Measurements from ENCODE around the gene PLA2G12B. TPM values are rescaled to one million over a fixed set of nuclear protein-coding genes. Genes with fewer than 3 reads are reported as not detected.
"Not testable (repeated sequence)": the region's sequence is repeated elsewhere in the genome, so short reads cannot be mapped to it uniquely, and the experiment has no call there.

Gene PLA2G12B
- total and polyA plus RNA-seq, 2 donors, result 0.09 TPM; not detected in 1

DNA sequence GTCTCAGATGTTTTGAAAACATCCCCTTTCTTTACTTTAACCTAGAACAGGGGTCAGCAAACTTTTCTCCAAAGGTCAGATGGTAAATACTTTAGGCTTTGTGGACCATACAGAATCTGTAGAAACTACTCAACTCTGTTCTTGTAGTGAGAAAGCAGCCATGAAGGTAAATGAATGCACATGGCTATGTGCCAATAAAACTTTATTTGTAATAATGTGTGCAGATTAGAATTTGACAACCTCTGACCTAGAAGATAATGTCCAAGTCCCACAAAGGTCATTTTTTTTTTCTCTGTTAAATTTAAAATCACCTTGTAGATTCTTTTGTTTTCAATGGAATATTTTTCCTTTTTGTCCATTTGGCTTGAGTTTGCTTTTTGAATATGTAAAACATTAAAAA, 43.9 kb downstream of the PLA2G12B start:
- no peaks in the 10 kb centered on the region for H3K36me3 ChIP-seq (ENCODE audit: control insufficient read depth in 2 of 2, insufficient read depth in 2 of 2, low read length in 1 of 2)
- H3K27me3 ChIP-seq (ENCODE audit: control insufficient read depth in 2 of 2, insufficient read depth in 1 of 2, low read length in 1 of 2), result no peaks in the 10 kb centered on the region
- no peaks in the 10 kb centered on the region for H3K9me3 ChIP-seq (ENCODE audit: control insufficient read depth in 2 of 2, insufficient read depth in 1 of 2, low read length in 1 of 2)
- no peak overlapping the region for H3K4me3 ChIP-seq (ENCODE audit: low read length in 2 of 2)
- no peak for DNase-seq (ENCODE audit: low read depth in 6 of 9, low spot score in 9 of 9)
- no peaks in the 10 kb centered on the region for H3K4me1 ChIP-seq (ENCODE audit: control insufficient read depth in 2 of 2, insufficient read depth in 2 of 2, low read length in 2 of 2)
- no peak overlapping the region for H3K27ac ChIP-seq (ENCODE audit: low read depth in 1 of 2, low read length in 1 of 2)

GRCh38 chr10:72906446-72906845, 48.2 kb downstream of the PLA2G12B start:
- DNase-seq (ENCODE audit: low read depth in 6 of 9, low spot score in 9 of 9), result no peak
- whole genome bisulfite sequencing, result 96% methylated on average over 6 of the region's 6 CpGs

DNA sequence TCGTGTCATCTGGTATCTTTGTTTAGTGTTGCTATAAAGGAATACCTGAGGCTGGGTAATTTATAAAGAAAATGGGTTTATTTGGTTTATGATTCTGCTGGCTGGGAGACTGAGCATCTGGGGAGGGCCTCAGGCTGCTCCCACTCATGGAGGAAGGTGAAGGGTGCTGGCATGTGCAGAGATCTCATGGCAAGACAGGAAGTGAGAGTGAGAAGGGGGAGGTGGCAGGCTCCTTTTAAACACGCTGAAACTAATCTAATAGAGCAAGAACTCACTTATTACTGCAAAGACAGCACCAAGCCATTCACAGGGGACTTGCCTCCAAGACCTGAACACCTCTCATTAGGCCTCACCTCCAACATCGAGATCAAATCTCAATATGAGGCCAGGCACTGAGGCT, 49.8 kb downstream of the PLA2G12B start:
- Histone ChIP-seq H3K9me3 (ENCODE audit: control insufficient read depth in 2 of 2, insufficient read depth in 1 of 2, low read length in 1 of 2) (no peaks in the 10 kb centered on the region), H3K27me3 (ENCODE audit: control insufficient read depth in 2 of 2, insufficient read depth in 1 of 2, low read length in 1 of 2) (no peaks in the 10 kb centered on the region), H3K4me1 (ENCODE audit: control insufficient read depth in 2 of 2, insufficient read depth in 2 of 2, low read length in 2 of 2) (no peaks in the 10 kb centered on the region), H3K36me3 (ENCODE audit: control insufficient read depth in 2 of 2, insufficient read depth in 2 of 2, low read length in 1 of 2) (no peaks in the 10 kb centered on the region), H3K4me3 (ENCODE audit: low read length in 2 of 2) (no peak overlapping the region), H3K27ac (ENCODE audit: low read depth in 1 of 2, low read length in 1 of 2) (no peak overlapping the region)
- WGBS, result 95% methylated on average over 3 of the region's 3 CpGs
- no peak for DNase-seq (ENCODE audit: low read depth in 6 of 9, low spot score in 9 of 9)

More at GRCh38 chr10:72906446-72906845, 48.2 kb downstream of the PLA2G12B start:
- no peaks in the 10 kb centered on the region for H3K27me3 ChIP-seq (ENCODE audit: control insufficient read depth in 2 of 2, insufficient read depth in 1 of 2, low read length in 1 of 2)
- no peaks in the 10 kb centered on the region for H3K4me1 ChIP-seq (ENCODE audit: control insufficient read depth in 2 of 2, insufficient read depth in 2 of 2, low read length in 2 of 2)
- H3K4me3 ChIP-seq (ENCODE audit: low read length in 2 of 2), result no peak overlapping the region
- H3K36me3 ChIP-seq (ENCODE audit: control insufficient read depth in 2 of 2, insufficient read depth in 2 of 2, low read length in 1 of 2), result no peaks in the 10 kb centered on the region
- H3K27ac ChIP-seq (ENCODE audit: low read depth in 1 of 2, low read length in 1 of 2), result no peak overlapping the region
- no peaks in the 10 kb centered on the region for H3K9me3 ChIP-seq (ENCODE audit: control insufficient read depth in 2 of 2, insufficient read depth in 1 of 2, low read length in 1 of 2)

GRCh38 chr10:72903941-72904446, 50.6 kb downstream of the PLA2G12B start:
- not testable (repeated sequence) for DNase-seq (ENCODE audit: low read depth in 6 of 9, low spot score in 9 of 9); H3K9me3 ChIP-seq (ENCODE audit: control insufficient read depth in 2 of 2, insufficient read depth in 1 of 2, low read length in 1 of 2); H3K36me3 ChIP-seq (ENCODE audit: control insufficient read depth in 2 of 2, insufficient read depth in 2 of 2, low read length in 1 of 2); H3K27ac ChIP-seq (ENCODE audit: low read depth in 1 of 2, low read length in 1 of 2); H3K4me3 ChIP-seq (ENCODE audit: low read length in 2 of 2); H3K27me3 ChIP-seq (ENCODE audit: control insufficient read depth in 2 of 2, insufficient read depth in 1 of 2, low read length in 1 of 2); H3K4me1 ChIP-seq (ENCODE audit: control insufficient read depth in 2 of 2, insufficient read depth in 2 of 2, low read length in 2 of 2)
- 97% methylated on average over 15 of the region's 15 CpGs for WGBS

- DNase-seq (ENCODE audit: low read depth in 6 of 9, low spot score in 9 of 9), result no peak
- WGBS, result 100% methylated on average over 1 of the region's 1 CpG
- Histone ChIP-seq H3K27me3 (ENCODE audit: control insufficient read depth in 2 of 2, insufficient read depth in 1 of 2, low read length in 1 of 2) (no peaks in the 10 kb centered on the region), H3K4me1 (ENCODE audit: control insufficient read depth in 2 of 2, insufficient read depth in 2 of 2, low read length in 2 of 2) (no peaks in the 10 kb centered on the region), H3K4me3 (ENCODE audit: low read length in 2 of 2) (no peak overlapping the region), H3K36me3 (ENCODE audit: control insufficient read depth in 2 of 2, insufficient read depth in 2 of 2, low read length in 1 of 2) (no peaks in the 10 kb centered on the region), H3K27ac (ENCODE audit: low read depth in 1 of 2, low read length in 1 of 2) (no peak overlapping the region), H3K9me3 (ENCODE audit: control insufficient read depth in 2 of 2, insufficient read depth in 1 of 2, low read length in 1 of 2) (no peaks in the 10 kb centered on the region)
Measured at GRCh38 chr10:72899545-72899944, 55.1 kb downstream of the PLA2G12B start.

DNA sequence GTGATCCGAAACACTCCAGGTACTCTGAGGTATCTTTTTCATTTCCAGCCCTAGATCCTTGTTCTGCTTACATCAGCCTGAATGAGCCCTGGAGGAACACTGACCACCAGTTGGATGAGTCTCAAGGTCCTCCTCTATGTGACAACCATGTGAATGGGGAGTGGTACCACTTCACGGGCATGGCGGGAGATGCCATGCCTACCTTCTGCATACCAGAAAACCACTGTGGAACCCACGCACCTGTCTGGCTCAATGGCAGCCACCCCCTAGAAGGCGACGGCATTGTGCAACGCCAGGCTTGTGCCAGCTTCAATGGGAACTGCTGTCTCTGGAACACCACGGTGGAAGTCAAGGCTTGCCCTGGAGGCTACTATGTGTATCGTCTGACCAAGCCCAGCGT, 56.0 kb downstream of the PLA2G12B start:
- DNase-seq (ENCODE audit: low read depth in 6 of 9, low spot score in 9 of 9), result no peak
- Histone ChIP-seq H3K27ac (ENCODE audit: low read depth in 1 of 2, low read length in 1 of 2) (no peak overlapping the region), H3K9me3 (ENCODE audit: control insufficient read depth in 2 of 2, insufficient read depth in 1 of 2, low read length in 1 of 2) (no peaks in the 10 kb centered on the region), H3K27me3 (ENCODE audit: control insufficient read depth in 2 of 2, insufficient read depth in 1 of 2, low read length in 1 of 2) (no peaks in the 10 kb centered on the region), H3K4me3 (ENCODE audit: low read length in 2 of 2) (no peak overlapping the region), H3K36me3 (ENCODE audit: control insufficient read depth in 2 of 2, insufficient read depth in 2 of 2, low read length in 1 of 2) (no peaks in the 10 kb centered on the region), H3K4me1 (ENCODE audit: control insufficient read depth in 2 of 2, insufficient read depth in 2 of 2, low read length in 2 of 2) (no peaks in the 10 kb centered on the region)
- WGBS, result 98% methylated on average over 10 of the region's 10 CpGs

- no peaks in the 10 kb centered on the region for H3K4me1 ChIP-seq (ENCODE audit: control insufficient read depth in 2 of 2, insufficient read depth in 2 of 2, low read length in 2 of 2)
- WGBS, result 85% methylated on average over 11 of the region's 11 CpGs
- H3K27me3 ChIP-seq (ENCODE audit: control insufficient read depth in 2 of 2, insufficient read depth in 1 of 2, low read length in 1 of 2), result no peaks in the 10 kb centered on the region
- no peak overlapping the region for H3K27ac ChIP-seq (ENCODE audit: low read depth in 1 of 2, low read length in 1 of 2)
- H3K4me3 ChIP-seq (ENCODE audit: low read length in 2 of 2), result no peak overlapping the region
- no peaks in the 10 kb centered on the region for H3K36me3 ChIP-seq (ENCODE audit: control insufficient read depth in 2 of 2, insufficient read depth in 2 of 2, low read length in 1 of 2)
- H3K9me3 ChIP-seq (ENCODE audit: control insufficient read depth in 2 of 2, insufficient read depth in 1 of 2, low read length in 1 of 2), result no peaks in the 10 kb centered on the region
- no peak for DNase-seq (ENCODE audit: low read depth in 6 of 9, low spot score in 9 of 9)
Measured at GRCh38 chr10:72895236-72895850, 59.3 kb downstream of the PLA2G12B start.

DNA sequence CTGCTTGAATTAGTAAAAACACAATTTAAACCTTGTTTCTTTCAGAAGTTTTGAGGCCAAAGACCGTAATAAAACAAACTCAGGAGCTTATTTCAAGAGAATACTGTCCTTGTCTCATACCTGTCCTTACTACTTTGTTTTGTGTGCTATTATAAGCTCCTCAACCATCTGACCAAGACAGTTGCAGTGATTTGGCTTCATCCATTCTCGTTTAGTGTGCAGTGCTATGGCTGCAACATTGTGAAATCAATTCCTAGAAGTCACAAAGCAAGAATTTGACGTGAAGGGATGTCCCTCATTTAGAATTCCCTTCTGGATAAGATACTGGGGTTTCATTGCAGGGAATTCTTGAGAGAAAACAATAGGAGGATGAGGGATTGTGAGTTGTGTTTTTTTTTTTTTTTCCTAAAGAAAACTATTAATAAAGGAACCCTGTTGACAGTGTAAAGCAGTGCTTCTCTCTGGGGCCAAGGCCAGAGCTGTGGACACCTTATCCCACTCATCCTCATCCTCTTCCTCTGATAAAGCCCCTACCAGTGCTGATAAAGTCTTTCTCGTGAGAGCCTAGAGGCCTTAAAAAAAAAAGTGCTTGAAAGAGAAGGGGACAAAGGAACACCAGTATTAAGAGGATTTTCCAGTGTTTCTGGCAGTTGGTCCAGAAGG, 61.3 kb downstream of the PLA2G12B start, which contains the start of gene OIT3:
Gene OIT3, plus strand, starts transcription at position 604 of the 663 bp plus-strand sequence. CDS start 60 bp downstream, outside the sequence.
- H3K27me3 ChIP-seq (ENCODE audit: control insufficient read depth in 2 of 2, insufficient read depth in 1 of 2, low read length in 1 of 2), result no peaks in the 10 kb centered on the region
- DNase-seq (ENCODE audit: low read depth in 6 of 9, low spot score in 9 of 9), result no peak
- H3K9me3 ChIP-seq (ENCODE audit: control insufficient read depth in 2 of 2, insufficient read depth in 1 of 2, low read length in 1 of 2), result no peaks in the 10 kb centered on the region
- WGBS, result 94% methylated on average over 4 of the region's 4 CpGs
- H3K4me3 ChIP-seq (ENCODE audit: low read length in 2 of 2), result no peak within 1 kb of the TSS
- H3K36me3 ChIP-seq (ENCODE audit: control insufficient read depth in 2 of 2, insufficient read depth in 2 of 2, low read length in 1 of 2), result no peaks in the 10 kb centered on the region
- H3K27ac ChIP-seq (ENCODE audit: low read depth in 1 of 2, low read length in 1 of 2), result no peak within 1 kb of the TSS
- H3K4me1 ChIP-seq (ENCODE audit: control insufficient read depth in 2 of 2, insufficient read depth in 2 of 2, low read length in 2 of 2), result no peaks in the 10 kb centered on the region

DNA sequence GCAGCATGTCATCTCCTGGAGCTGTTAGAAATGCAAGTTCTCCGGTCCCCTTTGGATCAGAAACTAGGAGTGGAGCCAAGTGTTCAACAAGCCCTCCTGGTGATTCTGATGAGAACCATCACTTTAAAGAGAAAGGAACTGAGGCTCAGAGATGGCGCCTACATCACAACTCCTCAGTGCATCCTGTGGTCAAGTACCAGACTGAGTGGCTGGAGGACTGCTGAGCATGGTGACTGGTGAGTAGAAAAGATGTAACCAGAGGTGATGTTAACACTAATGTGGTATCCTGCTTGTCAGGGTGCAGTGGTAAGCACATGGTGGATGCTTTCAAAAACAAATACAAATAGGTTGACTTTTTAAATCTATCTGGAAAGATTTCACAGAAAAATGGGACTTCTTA, 64.5 kb downstream of the PLA2G12B start:
- H3K27ac ChIP-seq (ENCODE audit: low read depth in 1 of 2, low read length in 1 of 2), result no peak overlapping the region
- peaks cover 4% of the 10 kb centered on the region in 2 donors for H3K4me1 ChIP-seq (ENCODE audit: control insufficient read depth in 2 of 2, insufficient read depth in 2 of 2, low read length in 2 of 2)
- H3K27me3 ChIP-seq (ENCODE audit: control insufficient read depth in 2 of 2, insufficient read depth in 1 of 2, low read length in 1 of 2), result no peaks in the 10 kb centered on the region
- H3K9me3 ChIP-seq (ENCODE audit: control insufficient read depth in 2 of 2, insufficient read depth in 1 of 2, low read length in 1 of 2), result no peaks in the 10 kb centered on the region
- DNase-seq (ENCODE audit: low read depth in 6 of 9, low spot score in 9 of 9), result no peak
- H3K4me3 ChIP-seq (ENCODE audit: low read length in 2 of 2), result no peak overlapping the region
- peaks cover 0 to 3% of the 10 kb centered on the region in 2 donors for H3K36me3 ChIP-seq (ENCODE audit: control insufficient read depth in 2 of 2, insufficient read depth in 2 of 2, low read length in 1 of 2)
- WGBS, result 93% methylated on average over 2 of the region's 2 CpGs

Measured in thymus (tissue), 11 donors.